Prostate gland (tissue), 2 donors: ENCODE results near the gene MLH1. TPM values are rescaled to one million over a fixed set of nuclear protein-coding genes. Genes with fewer than 3 reads are reported as not detected.
"Not testable (repeated sequence)": the region's sequence is repeated elsewhere in the genome, so short reads cannot be mapped to it uniquely, and the experiment has no call there.

ENCODE experiments used
- DNase-seq: peaks from one replicate; pipeline ENCODE4 v3.0.0-alpha.2; 2019; ENCODE audit warnings: low spot score
- H3K27ac ChIP-seq, 2 donors: fragments of 200-600 bp; sonication (generic); 2 replicates each; pipeline ENCODE4 v1.5.1; 2017 to 2019
- H3K27me3 ChIP-seq: fragments of 200-600 bp; sonication (generic); replicated peaks from 2 replicates; pipeline ENCODE4 v1.5.1; 2019; ENCODE audit not compliant: insufficient read depth
- H3K36me3 ChIP-seq, 2 donors: fragments of 200-600 bp; sonication (generic); 1 replicate in 1 of 2; 2 replicates in 1 of 2; pipeline versions ENCODE4 v1.5.1 to v1.8.1; 2017 to 2019
- H3K4me1 ChIP-seq: fragments of 200-600 bp; sonication (generic); replicated peaks from 2 replicates; pipeline ENCODE4 v1.5.1; 2019
- H3K4me3 ChIP-seq, 2 donors: fragments of 200-600 bp; sonication (generic); 2 replicates each; pipeline ENCODE4 v1.5.1; 2017 to 2019
- H3K9me3 ChIP-seq: fragments of 200-600 bp; sonication (generic); 2 replicates; pipeline ENCODE4 v1.5.1; 2017
- CTCF ChIP-seq, 4 experiments: fragments of 200-600 bp in 2 of 4; fragments of 450-650 bp in 2 of 4; sonication (generic) in 2 of 4; IDR thresholded peaks; 1 replicate in 3 of 4; 2 replicates in 1 of 4; pipeline ENCODE4 v1.5.1; 2016 to 2019; ENCODE audit warnings: antibody characterized with exemption in 4 of 4, mild to moderate bottlenecking in 2 of 4, moderate library complexity in 2 of 4
- POLR2A ChIP-seq: fragments of 450-650 bp; IDR thresholded peaks from one replicate; pipeline ENCODE4 v1.6.1; 2016; ENCODE audit warnings: antibody characterized with exemption, mild to moderate bottlenecking
- POLR2AphosphoS5 ChIP-seq: sonication (generic); formaldehyde crosslinking; IDR thresholded peaks from one replicate; pipeline ENCODE4 v1.6.1; 2017; ENCODE audit warnings: antibody characterized with exemption
- WGBS: methylation state at CpG from one replicate; pipeline ENCODE4 v1.1.5; 2018; 5-methylcytosine and 5-hydroxymethylcytosine counted together
- intact Hi-C: fragments of 100-400 bp; cut with DNase I; formaldehyde crosslinking; loops from one replicate; pipeline ENCODE4 v1.14.2; 2022
- total RNA-seq, 2 donors: library from RNA; depleted of rRNA; stranded (reverse); fragments of >200 nt; gene quantifications; one replicate each; pipeline ENCODE4 v1.1.0, GENCODE V29; 2016

MLH1 gene
- total RNA-seq, 2 donors from 2014 or later = 49.5 to 50.3 TPM

- peak; percentile 60 for DNase-seq
- intact Hi-C loops = no loop called here
- H3K27ac ChIP-seq = peak overlapping the region; percentile 49 to 64
- peaks cover 3% of the 10 kb centered on the region for H3K4me1 ChIP-seq
- no peaks in the 10 kb centered on the region for H3K27me3 ChIP-seq
- no peak overlapping the region for H3K4me3 ChIP-seq
- peaks cover 0 to 7% of the 10 kb centered on the region in 2 donors for H3K36me3 ChIP-seq
- H3K9me3 ChIP-seq = no peaks in the 10 kb centered on the region
- peak; percentile 48 for TF ChIP-seq POLR2AphosphoS5
- no peak for TF ChIP-seq POLR2A
- WGBS = 14% methylated on average over 1 of the region's 1 CpG
Measured at GRCh38 chr3:37041546-37042195, 48.4 kb downstream of the MLH1 start.

- WGBS = 46% methylated on average over 3 of the region's 3 CpGs
- H3K36me3 ChIP-seq, H3K4me3 ChIP-seq, DNase-seq, H3K9me3 ChIP-seq, intact Hi-C loops, H3K27me3 ChIP-seq, H3K4me1 ChIP-seq: not testable (repeated sequence)
- peak overlapping the region; percentile 49 to 64 for H3K27ac ChIP-seq
Measured at GRCh38 chr3:37042712-37043111, 49.4 kb downstream of the MLH1 start.

- Histone ChIP-seq H3K4me1 (peaks cover 2% of the 10 kb centered on the region), H3K36me3 (peaks cover 0 to 3% of the 10 kb centered on the region in 2 donors), H3K4me3 (no peak overlapping the region), H3K27me3 (no peaks in the 10 kb centered on the region), H3K27ac (peak overlapping the region in 1 of 2 donors; percentile 70), H3K9me3 (no peaks in the 10 kb centered on the region)
- 100% methylated on average over 1 of the region's 1 CpG for WGBS
- TF ChIP-seq CTCF (IDR thresholded peaks at IDR 0.05) (no peak), POLR2A (no peak), POLR2AphosphoS5 (no peak)
- no peak for DNase-seq
- intact Hi-C loops = no loop called here
Measured at GRCh38 chr3:37050282-37050681, 57.0 kb downstream of the MLH1 start.

- H3K4me1 ChIP-seq = peaks cover 8% of the 10 kb centered on the region
Measured at GRCh38 chr3:37052860-37053259, 59.5 kb downstream of the MLH1 start.

GRCh38 chr3:37053337-37053736 is 60.0 kb downstream of the MLH1 start:
- Histone ChIP-seq H3K27ac (peak overlapping the region; percentile 61 to 70), H3K27me3 (no peaks in the 10 kb centered on the region), H3K36me3 (peaks cover 0 to 5% of the 10 kb centered on the region in 2 donors), H3K4me1 (peaks cover 8% of the 10 kb centered on the region), H3K4me3 (no peak overlapping the region), H3K9me3 (no peaks in the 10 kb centered on the region)
- WGBS = 31% methylated on average over 6 of the region's 6 CpGs
- intact Hi-C loops = no loop called here
- TF ChIP-seq POLR2AphosphoS5 = no peak
- TF ChIP-seq CTCF (IDR thresholded peaks at IDR 0.05) = no peak
- no peak for TF ChIP-seq POLR2A
- peak; percentile 42 for DNase-seq

More at GRCh38 chr3:37052860-37053259, 59.5 kb downstream of the MLH1 start:
- Histone ChIP-seq H3K9me3 (no peaks in the 10 kb centered on the region), H3K36me3 (peaks cover 0 to 3% of the 10 kb centered on the region in 2 donors), H3K4me3 (no peak overlapping the region), H3K27ac (peak overlapping the region; percentile 61 to 70), H3K27me3 (no peaks in the 10 kb centered on the region)
- DNase-seq = peak; percentile 51
- intact Hi-C loops = no loop called here
- TF ChIP-seq POLR2AphosphoS5 (peak; percentile 82), CTCF (IDR thresholded peaks at IDR 0.05) (no peak), POLR2A (no peak)

- peaks cover 0 to 5% of the 10 kb centered on the region in 2 donors for H3K36me3 ChIP-seq
- DNase-seq = no peak
- TF ChIP-seq CTCF (IDR thresholded peaks at IDR 0.05) (no peak), POLR2AphosphoS5 (no peak), POLR2A (no peak)
- H3K4me1 ChIP-seq = peaks cover 8% of the 10 kb centered on the region
- H3K9me3 ChIP-seq = no peaks in the 10 kb centered on the region
- no peaks in the 10 kb centered on the region for H3K27me3 ChIP-seq
- H3K27ac ChIP-seq = peak overlapping the region; percentile 61 to 70
- intact Hi-C loops = no loop called here
- WGBS = 94% methylated on average over 2 of the region's 2 CpGs
- no peak overlapping the region for H3K4me3 ChIP-seq
Measured at GRCh38 chr3:37053753-37054152, 60.4 kb downstream of the MLH1 start.
